T-helper 1 cell treated with Interleukin-12 subunit alpha and Interleukin-12 subunit beta and Interleukin-4 antibody, amounts not matched to agents 30 ng/mL and 1 ng/mL, for 36 hours (primary cell): Measurements from ENCODE around the gene TMEM107. TPM values are rescaled to one million over a fixed set of nuclear protein-coding genes. Genes with fewer than 3 reads are reported as not detected.

Experiments used
- intact Hi-C: fragments of 100-400 bp; cut with micrococcal nuclease; formaldehyde crosslinking; loops from one replicate; pipeline ENCODE4 v1.15.1; 2024
- total RNA-seq: library from RNA; stranded (reverse); gene quantifications from 2 replicates; pipeline ENCODE4 v1.2.3, GENCODE V29; 2022

TMEM107 gene
- total RNA-seq, 1 donor from 2014 or later, result 22.9 TPM

- intact Hi-C loops, result no loop called here
Measured at GRCh38 chr17:8162997-8163977, 12.9 kb downstream of the TMEM107 start.

- intact Hi-C loops, result no loop called here
Measured at GRCh38 chr17:8162233-8162996, 13.8 kb downstream of the TMEM107 start, which contains the start of gene VAMP2. TSS of gene VAMP2 (minus strand) at chr17:8162948. CDS start at chr17:8162879, 69 bp downstream.

GRCh38 chr17:8161289-8162232 lies 14.6 kb downstream of the TMEM107 start:
- intact Hi-C loops, result no loop called here

GRCh38 chr17:8160741-8161221 lies 15.4 kb downstream of the TMEM107 start:
- intact Hi-C loops, result no loop called here

- intact Hi-C loops, result no loop called here
Measured at GRCh38 chr17:8160224-8160577, 16.0 kb downstream of the TMEM107 start.

GRCh38 chr17:8159459-8160223 lies 16.5 kb downstream of the TMEM107 start:
- intact Hi-C loops, result loop anchor here (5.0 to 10.0 kb wide), 3 partner anchors 225 to 302 kb away; partner anchors contain the start of genes CYB5D1, NAA38, NDEL1 and RPL26

GRCh38 chr17:8159032-8159400 lies 17.2 kb downstream of the TMEM107 start:
- intact Hi-C loops, result loop anchor here (5.0 to 10.0 kb wide), 3 partner anchors 226 to 302 kb away; partner anchors contain the start of genes CYB5D1, NAA38, NDEL1 and RPL26

GRCh38 chr17:8158267-8159031 lies 17.7 kb downstream of the TMEM107 start:
- intact Hi-C loops, result loop anchor here (1.0 to 10.0 kb wide), 6 partner anchors 38 to 301 kb away; partner anchors contain the start of genes CYB5D1, NAA38, NDEL1 and RPL26

GRCh38 chr17:8156246-8156992 lies 19.8 kb downstream of the TMEM107 start:
- intact Hi-C loops, result loop anchor here (1.0 to 10.0 kb wide), 15 partner anchors 8 to 672 kb away; partner anchors contain the start of genes BORCS6, CYB5D1, KDM6B and NAA38

- intact Hi-C loops, result loop anchor here (1.0 to 10.0 kb wide), 15 partner anchors 8 to 671 kb away; partner anchors contain the start of genes BORCS6, CYB5D1, KDM6B and NAA38
Measured at GRCh38 chr17:8155996-8156245, 20.3 kb downstream of the TMEM107 start.

GRCh38 chr17:8155231-8155995 lies 20.8 kb downstream of the TMEM107 start:
- intact Hi-C loops, result loop anchor here (5.0 to 10.0 kb wide), 3 partner anchors 229 to 298 kb away; partner anchors contain the start of genes CYB5D1, NAA38, NDEL1 and RPL26

- intact Hi-C loops, result loop anchor here (5.0 to 10.0 kb wide), 3 partner anchors 230 to 297 kb away; partner anchors contain the start of genes CYB5D1, NAA38, NDEL1 and RPL26
Measured at GRCh38 chr17:8154608-8155155, 21.5 kb downstream of the TMEM107 start.

- intact Hi-C loops, result loop anchor here (10.0 kb wide), 2 partner anchors 231 to 281 kb away; partner anchors contain the start of genes NDEL1 and RPL26
Measured at GRCh38 chr17:8153957-8154607, 22.1 kb downstream of the TMEM107 start.

- intact Hi-C loops, result loop anchor here (10.0 kb wide), 2 partner anchors 231 to 281 kb away; partner anchors contain the start of genes NDEL1 and RPL26
Measured at GRCh38 chr17:8153525-8153956, 22.6 kb downstream of the TMEM107 start.

GRCh38 chr17:8153031-8153451 lies 23.1 kb downstream of the TMEM107 start:
- intact Hi-C loops, result loop anchor here (10.0 kb wide), 2 partner anchors 232 to 282 kb away; partner anchors contain the start of genes NDEL1 and RPL26
